ENCODE data around the gene EPB41L4A.
"Not testable (repeated sequence)": the region's sequence is repeated elsewhere in the genome, so short reads cannot be mapped to it uniquely, and the experiment has no call there.

Gene EPB41L4A

DNA sequence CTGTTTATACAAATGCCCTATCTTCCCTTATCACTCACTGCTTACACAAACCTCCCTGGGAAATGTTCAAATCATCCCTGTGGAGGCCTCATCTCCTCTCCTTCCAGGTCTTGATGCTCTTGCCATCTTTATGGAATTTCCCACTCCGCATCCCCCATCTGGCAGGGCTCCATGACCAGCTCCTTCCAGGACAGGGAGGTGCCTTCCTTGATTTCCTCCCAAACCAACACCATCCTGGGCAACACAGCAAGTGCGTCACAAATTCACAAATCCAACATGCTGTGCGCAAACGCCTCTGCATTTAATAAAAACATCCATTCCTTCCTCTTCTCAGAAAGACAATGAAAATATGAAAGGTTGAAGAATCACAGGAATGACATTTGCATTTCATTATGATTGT lies 51.7 kb downstream of the EPB41L4A start:
- Histone ChIP-seq H3K79me1 (replicated peaks; ENCODE audit: low read length, poor library complexity, severe bottlenecking) (no peaks in the 10 kb centered on the region), H2AFZ (ENCODE audit: low read depth, low read length) (no peak overlapping the region), H3K9ac (ENCODE audit: low read length) (no peak overlapping the region), H3K4me3 (ENCODE audit: insufficient read depth in 1 of 2, low read depth in 1 of 2, low read length in 2 of 2) (no peak overlapping the region), H3K4me1 (ENCODE audit: control insufficient read depth, insufficient read depth, low read depth, low read length) (no peaks in the 10 kb centered on the region), H3K18ac (ENCODE audit: low read depth in 1 of 2, low read length in 2 of 2) (no peak overlapping the region), H2BK120ac (ENCODE audit: low read depth, low read length) (no peak overlapping the region), H3K9me3 (ENCODE audit: control insufficient read depth, low read length) (no peaks in the 10 kb centered on the region), H2AK5ac (ENCODE audit: low read length, severe bottlenecking) (no peak overlapping the region), H4K8ac (ENCODE audit: low read length) (no peak overlapping the region), H2BK15ac (ENCODE audit: low read depth, poor library complexity, severe bottlenecking) (no peak overlapping the region), H3K27me3 (ENCODE audit: control insufficient read depth in 1 of 2, insufficient read depth in 1 of 2, low read length in 2 of 2) (no peaks in the 10 kb centered on the region), H2BK12ac (ENCODE audit: low read length in 2 of 2) (no peak overlapping the region), H3K23ac (ENCODE audit: low read length in 2 of 2) (no peak overlapping the region), H3K14ac (ENCODE audit: low read length in 2 of 2) (no peak overlapping the region), H2BK5ac (ENCODE audit: low read depth, low read length, poor library complexity, severe bottlenecking) (no peak overlapping the region), H4K91ac (ENCODE audit: low read length) (no peak overlapping the region), H3K4ac (ENCODE audit: low read depth in 1 of 2, low read length in 2 of 2) (no peak overlapping the region), H3K4me2 (ENCODE audit: low read length, poor library complexity, severe bottlenecking) (no peak overlapping the region), H3K27ac (ENCODE audit: low read length, poor library complexity, severe bottlenecking) (no peak overlapping the region), H3K36me3 (ENCODE audit: control insufficient read depth in 1 of 2, insufficient read depth in 2 of 2, low read depth in 1 of 2, low read length in 2 of 2) (no peaks in the 10 kb centered on the region)
- 96% methylated on average over 1 of the region's 4 CpGs for WGBS
- DNase-seq: no peak

DNA sequence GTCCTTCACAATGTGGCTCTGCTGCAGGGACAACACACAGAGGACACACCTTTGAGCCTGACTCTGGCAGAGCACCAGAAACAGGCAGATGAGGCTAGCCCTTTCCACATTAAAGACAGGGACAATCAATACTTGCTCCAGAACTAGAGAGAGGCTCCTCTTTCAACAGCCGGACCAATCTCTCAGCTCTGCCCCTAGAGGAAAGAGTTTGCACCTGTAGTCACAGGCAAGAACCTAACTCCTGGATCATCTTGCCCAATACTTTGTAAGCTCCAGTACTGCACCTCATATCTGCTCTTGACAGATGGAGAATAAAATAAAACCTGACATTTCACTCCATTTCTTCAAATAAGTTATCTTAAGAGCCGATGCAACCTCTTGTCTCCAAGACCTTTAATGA lies 52.1 kb downstream of the EPB41L4A start:
- H3K9ac ChIP-seq (ENCODE audit: low read length): no peak overlapping the region
- no peak overlapping the region for H4K91ac ChIP-seq (ENCODE audit: low read length)
- no peak overlapping the region for H3K23ac ChIP-seq (ENCODE audit: low read length in 2 of 2)
- H3K4me3 ChIP-seq (ENCODE audit: insufficient read depth in 1 of 2, low read depth in 1 of 2, low read length in 2 of 2): no peak overlapping the region
- no peak overlapping the region for H3K4me2 ChIP-seq (ENCODE audit: low read length, poor library complexity, severe bottlenecking)
- H2AFZ ChIP-seq (ENCODE audit: low read depth, low read length): no peak overlapping the region
- DNase-seq: peak; percentile 2
- no peak overlapping the region for H3K27ac ChIP-seq (ENCODE audit: low read length, poor library complexity, severe bottlenecking)
- no peaks in the 10 kb centered on the region for H3K36me3 ChIP-seq (ENCODE audit: control insufficient read depth in 1 of 2, insufficient read depth in 2 of 2, low read depth in 1 of 2, low read length in 2 of 2)
- no peak overlapping the region for H2AK5ac ChIP-seq (ENCODE audit: low read length, severe bottlenecking)
- H3K14ac ChIP-seq (ENCODE audit: low read length in 2 of 2): no peak overlapping the region
- no peak overlapping the region for H3K18ac ChIP-seq (ENCODE audit: low read depth in 1 of 2, low read length in 2 of 2)
- H2BK5ac ChIP-seq (ENCODE audit: low read depth, low read length, poor library complexity, severe bottlenecking): no peak overlapping the region
- no peak overlapping the region for H4K8ac ChIP-seq (ENCODE audit: low read length)
- no peaks in the 10 kb centered on the region for H3K9me3 ChIP-seq (ENCODE audit: control insufficient read depth, low read length)
- H3K27me3 ChIP-seq (ENCODE audit: control insufficient read depth in 1 of 2, insufficient read depth in 1 of 2, low read length in 2 of 2): no peaks in the 10 kb centered on the region
- H2BK120ac ChIP-seq (ENCODE audit: low read depth, low read length): no peak overlapping the region
- H3K4ac ChIP-seq (ENCODE audit: low read depth in 1 of 2, low read length in 2 of 2): no peak overlapping the region
- 51% methylated on average over 2 of the region's 2 CpGs for WGBS
- no peak overlapping the region for H2BK12ac ChIP-seq (ENCODE audit: low read length in 2 of 2)
- H2BK15ac ChIP-seq (ENCODE audit: low read depth, poor library complexity, severe bottlenecking): no peak overlapping the region
- no peaks in the 10 kb centered on the region for H3K4me1 ChIP-seq (ENCODE audit: control insufficient read depth, insufficient read depth, low read depth, low read length)
- H3K79me1 ChIP-seq (replicated peaks; ENCODE audit: low read length, poor library complexity, severe bottlenecking): no peaks in the 10 kb centered on the region

DNA sequence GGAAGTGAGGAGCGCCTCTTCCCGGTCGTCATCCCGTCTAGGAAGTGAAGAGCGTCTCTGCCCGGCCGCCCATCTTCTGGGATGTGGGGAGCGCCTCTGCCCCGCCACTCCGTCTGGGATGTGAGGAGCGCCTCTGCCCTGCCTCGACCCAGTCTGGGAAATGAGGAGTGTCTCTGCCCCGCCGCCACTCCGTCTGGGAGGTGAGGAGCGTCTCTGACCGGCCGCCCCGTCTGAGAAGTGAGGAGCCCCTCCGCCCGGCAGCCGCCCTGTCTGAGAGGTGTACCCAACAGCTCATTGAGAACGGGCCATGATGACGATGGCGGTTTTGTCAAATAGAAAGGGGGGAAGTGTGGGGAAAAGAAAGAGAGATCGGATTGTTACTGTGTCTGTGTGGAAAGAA lies 58.3 kb downstream of the EPB41L4A start:
- not testable (repeated sequence) for H3K4me2 ChIP-seq (ENCODE audit: low read length, poor library complexity, severe bottlenecking); H3K9ac ChIP-seq (ENCODE audit: low read length); H3K79me1 ChIP-seq (replicated peaks; ENCODE audit: low read length, poor library complexity, severe bottlenecking); H3K23ac ChIP-seq (ENCODE audit: low read length in 2 of 2); H4K8ac ChIP-seq (ENCODE audit: low read length); H2BK120ac ChIP-seq (ENCODE audit: low read depth, low read length); H3K36me3 ChIP-seq (ENCODE audit: control insufficient read depth in 1 of 2, insufficient read depth in 2 of 2, low read depth in 1 of 2, low read length in 2 of 2); H3K18ac ChIP-seq (ENCODE audit: low read depth in 1 of 2, low read length in 2 of 2); H2BK15ac ChIP-seq (ENCODE audit: low read depth, poor library complexity, severe bottlenecking); H3K14ac ChIP-seq (ENCODE audit: low read length in 2 of 2); H3K4me1 ChIP-seq (ENCODE audit: control insufficient read depth, insufficient read depth, low read depth, low read length); H2AFZ ChIP-seq (ENCODE audit: low read depth, low read length); H3K4ac ChIP-seq (ENCODE audit: low read depth in 1 of 2, low read length in 2 of 2); H3K9me3 ChIP-seq (ENCODE audit: control insufficient read depth, low read length); H2BK5ac ChIP-seq (ENCODE audit: low read depth, low read length, poor library complexity, severe bottlenecking); H4K91ac ChIP-seq (ENCODE audit: low read length); H3K4me3 ChIP-seq (ENCODE audit: insufficient read depth in 1 of 2, low read depth in 1 of 2, low read length in 2 of 2); H2AK5ac ChIP-seq (ENCODE audit: low read length, severe bottlenecking); H3K27me3 ChIP-seq (ENCODE audit: control insufficient read depth in 1 of 2, insufficient read depth in 1 of 2, low read length in 2 of 2); H3K27ac ChIP-seq (ENCODE audit: low read length, poor library complexity, severe bottlenecking); H2BK12ac ChIP-seq (ENCODE audit: low read length in 2 of 2); DNase-seq
- 98% methylated on average over 25 of the region's 26 CpGs for WGBS

DNA sequence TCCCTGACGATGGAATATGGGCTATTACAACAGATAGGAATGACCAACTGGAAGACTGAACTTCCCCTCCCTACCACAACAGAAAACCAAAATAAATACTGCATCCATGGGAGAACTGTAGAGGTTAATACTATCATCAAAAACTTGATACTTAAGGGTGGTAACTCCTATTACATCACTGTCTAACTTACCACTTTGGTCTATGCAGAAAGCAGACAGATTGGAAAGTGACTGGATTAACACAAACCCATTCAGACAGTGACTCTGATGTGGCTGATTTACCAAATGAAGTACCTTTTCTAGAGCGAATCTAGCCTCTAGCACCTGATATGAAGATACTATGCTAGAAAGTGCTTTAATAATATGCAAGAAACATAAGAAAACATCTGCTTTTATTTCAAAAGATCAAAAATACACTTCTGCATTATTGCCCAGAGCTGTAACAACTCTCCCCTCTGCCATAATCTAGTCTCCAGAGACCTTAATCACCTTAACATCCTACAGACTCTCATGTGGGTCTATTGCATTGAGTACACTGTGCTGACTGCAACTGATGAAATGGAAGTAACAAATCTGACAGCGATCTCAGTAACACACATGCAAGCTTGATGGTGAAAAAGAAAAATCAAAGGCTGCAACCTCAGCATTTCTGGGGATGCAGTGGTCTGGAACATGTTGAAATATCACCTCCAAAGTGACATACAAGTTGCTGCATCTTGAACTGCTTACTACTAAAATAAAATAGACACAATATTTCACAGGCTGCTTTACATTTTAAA lies 62.7 kb downstream of the EPB41L4A start:
- Histone ChIP-seq H2AFZ (ENCODE audit: low read depth, low read length) (no peak overlapping the region), H3K27me3 (ENCODE audit: control insufficient read depth in 1 of 2, insufficient read depth in 1 of 2, low read length in 2 of 2) (no peaks in the 10 kb centered on the region), H4K91ac (ENCODE audit: low read length) (no peak overlapping the region), H3K18ac (ENCODE audit: low read depth in 1 of 2, low read length in 2 of 2) (no peak overlapping the region), H2BK5ac (ENCODE audit: low read depth, low read length, poor library complexity, severe bottlenecking) (no peak overlapping the region), H3K4me3 (ENCODE audit: insufficient read depth in 1 of 2, low read depth in 1 of 2, low read length in 2 of 2) (no peak overlapping the region), H3K79me1 (replicated peaks; ENCODE audit: low read length, poor library complexity, severe bottlenecking) (no peaks in the 10 kb centered on the region), H4K8ac (ENCODE audit: low read length) (no peak overlapping the region), H2AK5ac (ENCODE audit: low read length, severe bottlenecking) (no peak overlapping the region), H3K36me3 (ENCODE audit: control insufficient read depth in 1 of 2, insufficient read depth in 2 of 2, low read depth in 1 of 2, low read length in 2 of 2) (no peaks in the 10 kb centered on the region), H3K4me2 (ENCODE audit: low read length, poor library complexity, severe bottlenecking) (no peak overlapping the region), H3K14ac (ENCODE audit: low read length in 2 of 2) (no peak overlapping the region), H2BK15ac (ENCODE audit: low read depth, poor library complexity, severe bottlenecking) (no peak overlapping the region), H3K4ac (ENCODE audit: low read depth in 1 of 2, low read length in 2 of 2) (no peak overlapping the region), H3K9me3 (ENCODE audit: control insufficient read depth, low read length) (no peaks in the 10 kb centered on the region), H3K27ac (ENCODE audit: low read length, poor library complexity, severe bottlenecking) (no peak overlapping the region), H2BK12ac (ENCODE audit: low read length in 2 of 2) (no peak overlapping the region), H3K23ac (ENCODE audit: low read length in 2 of 2) (no peak overlapping the region), H2BK120ac (ENCODE audit: low read depth, low read length) (no peak overlapping the region), H3K9ac (ENCODE audit: low read length) (no peak overlapping the region), H3K4me1 (ENCODE audit: control insufficient read depth, insufficient read depth, low read depth, low read length) (no peaks in the 10 kb centered on the region)
- DNase-seq: no peak
- 100% methylated on average over 2 of the region's 3 CpGs for WGBS

All from mesenchymal stem cell (in vitro differentiated cells and primary cell).